Loucy (cell line): ENCODE results near the gene DHRS7B.

Experiments
- EZH2phosphoT487 ChIP-seq: fragments of 200-600 bp; IDR thresholded peaks from 2 replicates; pipeline ENCODE4 v1.6.1; 2018; ENCODE audit warnings: antibody characterized with exemption, mild to moderate bottlenecking, moderate library complexity, borderline replicate concordance
- TF ChIP-seq, protein P1 (sequence below): fragments of 200-600 bp; sonication (generic); conservative IDR thresholded peaks from 2 replicates; pipeline ENCODE4 v1.5.1; 2014; ENCODE audit warnings: mild to moderate bottlenecking, antibody characterized with exemption, low read length

DNA sequence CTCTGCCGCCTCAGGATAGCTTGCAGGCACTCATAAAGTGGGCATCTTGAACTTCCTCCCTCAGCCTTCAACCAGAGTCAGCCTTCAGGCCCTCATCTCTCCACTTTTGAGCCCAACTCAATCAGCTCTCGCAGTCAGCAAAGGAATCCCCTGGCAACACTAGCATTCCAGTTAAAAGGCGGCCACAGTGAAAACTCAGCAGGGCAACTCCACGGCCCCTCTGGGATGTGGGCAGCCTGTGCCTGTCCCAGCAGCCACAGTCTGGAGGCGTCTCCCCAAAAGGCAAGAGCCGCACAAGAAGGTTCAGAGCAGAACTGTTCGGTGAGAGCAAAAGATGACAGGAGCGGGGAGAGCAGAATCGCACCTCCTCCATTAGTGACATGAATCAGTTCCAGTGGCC lies 78.2 kb downstream of the DHRS7B start:
- TF ChIP-seq, protein P1, sequence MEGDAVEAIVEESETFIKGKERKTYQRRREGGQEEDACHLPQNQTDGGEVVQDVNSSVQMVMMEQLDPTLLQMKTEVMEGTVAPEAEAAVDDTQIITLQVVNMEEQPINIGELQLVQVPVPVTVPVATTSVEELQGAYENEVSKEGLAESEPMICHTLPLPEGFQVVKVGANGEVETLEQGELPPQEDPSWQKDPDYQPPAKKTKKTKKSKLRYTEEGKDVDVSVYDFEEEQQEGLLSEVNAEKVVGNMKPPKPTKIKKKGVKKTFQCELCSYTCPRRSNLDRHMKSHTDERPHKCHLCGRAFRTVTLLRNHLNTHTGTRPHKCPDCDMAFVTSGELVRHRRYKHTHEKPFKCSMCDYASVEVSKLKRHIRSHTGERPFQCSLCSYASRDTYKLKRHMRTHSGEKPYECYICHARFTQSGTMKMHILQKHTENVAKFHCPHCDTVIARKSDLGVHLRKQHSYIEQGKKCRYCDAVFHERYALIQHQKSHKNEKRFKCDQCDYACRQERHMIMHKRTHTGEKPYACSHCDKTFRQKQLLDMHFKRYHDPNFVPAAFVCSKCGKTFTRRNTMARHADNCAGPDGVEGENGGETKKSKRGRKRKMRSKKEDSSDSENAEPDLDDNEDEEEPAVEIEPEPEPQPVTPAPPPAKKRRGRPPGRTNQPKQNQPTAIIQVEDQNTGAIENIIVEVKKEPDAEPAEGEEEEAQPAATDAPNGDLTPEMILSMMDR, result no peak
- TF ChIP-seq EZH2phosphoT487, result no peak
